B cell (primary cell): ENCODE measurements around the gene CPED1. TPM values are rescaled to one million over a fixed set of nuclear protein-coding genes. Genes with fewer than 3 reads are reported as not detected.

Source experiments
- ATAC-seq: fragments of 200-7000 bp; cut with Tn5 transposase; one replicate; pipeline ENCODE4 v1.10.0; 2021; ENCODE audit warnings: low read depth, mild to moderate bottlenecking, moderate number of reproducible peaks, moderate library complexity
- CTCF ChIA-PET: fragments of 350-600 bp; sonication (Branson Sonifier 250); formaldehyde crosslinking; loops from one replicate; lab custom pipeline; 2021; ENCODE audit warnings: antibody characterized with exemption, inconsistent platforms; lab: Charles Lee
- POLR2A ChIA-PET: fragments of 350-600 bp; sonication (Branson Sonifier 250); formaldehyde crosslinking; loops from one replicate; lab custom pipeline; 2021; ENCODE audit warnings: antibody characterized with exemption; lab: Charles Lee
- DNase-seq: peaks from one replicate; pipeline ENCODE4 v3.0.0; 2013
- H2AFZ ChIP-seq: 2 replicates; pipeline ENCODE4 v1.6.1; 2012; ENCODE audit warnings: mild to moderate bottlenecking, low read depth, low read length; ENCODE audit not compliant: insufficient read depth, poor library complexity, severe bottlenecking
- H3K27ac ChIP-seq, 2 donors: 1 replicate in 1 of 2; 2 replicates in 1 of 2; pipeline ENCODE4 v1.5.1; 2012 to 2013; ENCODE audit warnings: low read length in 2 of 2, mild to moderate bottlenecking in 2 of 2, moderate library complexity in 1 of 2
- H3K27me3 ChIP-seq, 4 experiments: fragments of 200-600 bp in 1 of 4; sonication (generic) in 1 of 4; replicated peaks in 1 of 4; 1 replicate in 2 of 4; 2 replicates in 2 of 4; pipeline versions ENCODE4 v1.6.1 to v1.7.0; 2013 to 2016; ENCODE audit warnings: low read length in 3 of 4, mild to moderate bottlenecking in 2 of 4, mixed read lengths in 1 of 4, moderate library complexity in 1 of 4; ENCODE audit not compliant: insufficient read depth in 4 of 4, control insufficient read depth in 3 of 4; ENCODE audit errors: control extremely low read depth in 1 of 4
- H3K36me3 ChIP-seq, 2 experiments: replicated peaks in 1 of 2; 1 replicate in 1 of 2; 2 replicates in 1 of 2; pipeline versions ENCODE4 v1.6.1 to v1.7.1; 2013; ENCODE audit warnings: low read length in 1 of 2; ENCODE audit not compliant: insufficient read depth in 2 of 2, control insufficient read depth in 1 of 2; ENCODE audit errors: control extremely low read depth in 1 of 2, extremely low read depth in 1 of 2
- H3K4me1 ChIP-seq, 2 donors: fragments of 200-600 bp in 1 of 2; sonication (generic) in 1 of 2; 1 replicate in 1 of 2; 2 replicates in 1 of 2; pipeline versions ENCODE4 v1.5.1 to v1.6.1; 2013 to 2017; ENCODE audit warnings: low read length in 2 of 2; ENCODE audit not compliant: control insufficient read depth in 2 of 2, insufficient read depth in 2 of 2
- H3K4me2 ChIP-seq: replicated peaks from 2 replicates; pipeline ENCODE3; 2012; ENCODE audit warnings: mild to moderate bottlenecking, low read depth, low read length; ENCODE audit not compliant: poor library complexity, severe bottlenecking
- H3K4me3 ChIP-seq, 5 experiments: fragments of 200-600 bp in 1 of 5; sonication (generic) in 1 of 5; 1 replicate in 3 of 5; 2 replicates in 2 of 5; pipeline versions ENCODE4 v1.5.1 to v1.7.0; 2011 to 2016; ENCODE audit warnings: low read length in 4 of 5, mild to moderate bottlenecking in 4 of 5, low read depth in 2 of 5, control low read depth in 1 of 5, moderate library complexity in 1 of 5; ENCODE audit not compliant: insufficient read depth in 1 of 5; ENCODE audit errors: control extremely low read depth in 1 of 5, extremely low read depth in 1 of 5
- H3K79me2 ChIP-seq: fragments of 200-600 bp; sonication (generic); one replicate; pipeline ENCODE4 v1.6.0; 2016; ENCODE audit warnings: low read length; ENCODE audit not compliant: control insufficient read depth, insufficient read depth
- H3K9ac ChIP-seq: fragments of 200-600 bp; sonication (generic); 2 replicates; pipeline ENCODE4 v1.6.1; 2017; ENCODE audit warnings: mild to moderate bottlenecking, low read length, moderate library complexity
- H3K9me3 ChIP-seq, 3 donors: one replicate each; pipeline versions ENCODE4 v1.6.1 to v1.7.1; 2013; ENCODE audit warnings: low read length in 2 of 3; ENCODE audit not compliant: control insufficient read depth in 2 of 3, insufficient read depth in 1 of 3; ENCODE audit errors: control extremely low read depth in 1 of 3
- H4K20me1 ChIP-seq: 2 replicates; pipeline ENCODE4 v1.6.0; 2012; ENCODE audit warnings: mild to moderate bottlenecking, low read length; ENCODE audit not compliant: insufficient read depth, control insufficient read depth, poor library complexity, severe bottlenecking
- H3K27ac Mint-ChIP-seq: one replicate; pipeline ENCODE4 v1.8.0; 2021; ENCODE audit warnings: mixed read lengths
- H3K27me3 Mint-ChIP-seq: one replicate; pipeline ENCODE4 v1.8.0; 2021; ENCODE audit warnings: mixed read lengths
- H3K4me1 Mint-ChIP-seq: one replicate; pipeline ENCODE4 v1.8.0; 2021; ENCODE audit warnings: mixed read lengths
- H3K4me3 Mint-ChIP-seq: one replicate; pipeline ENCODE4 v1.8.0; 2021; ENCODE audit warnings: mixed read lengths
- H3K9me3 Mint-ChIP-seq: one replicate; pipeline ENCODE4 v1.8.0; 2022; ENCODE audit warnings: mixed read lengths; ENCODE audit not compliant: insufficient read depth
- EZH2 ChIP-seq: IDR thresholded peaks from 2 replicates; pipeline ENCODE4 v1.6.1; 2012; ENCODE audit warnings: borderline replicate concordance, low read depth, mild to moderate bottlenecking, moderate library complexity, low read length; ENCODE audit not compliant: insufficient read depth, poor library complexity, severe bottlenecking
- WGBS: methylation state at CpG from one replicate; pipeline ENCODE4 v1.1.5; 2013; ENCODE audit warnings: missing lambda C conversion rate; ENCODE audit not compliant: insufficient coverage; 5-methylcytosine and 5-hydroxymethylcytosine counted together
- intact Hi-C: fragments of 100-400 bp; cut with micrococcal nuclease; formaldehyde crosslinking; loops from one replicate; pipeline ENCODE4 v1.10.0; 2022
- polyA plus RNA-seq: library from polyadenylated mRNA; depleted of rRNA; stranded (reverse); fragments of >200 nt; gene quantifications from 2 replicates; pipeline ENCODE4 v1.2.3, GENCODE V29; 2012
- total RNA-seq, 2 donors: library from RNA; stranded (reverse); fragments of 120-200 nt in 1 of 2; gene quantifications; 1 replicate in 1 of 2; 2 replicates in 1 of 2; pipeline versions ENCODE4 v1.2.3 to v1.2.4, GENCODE V29; 2013 to 2022
- TF ChIP-seq, protein P1 (sequence below): fragments of 200-600 bp; IDR thresholded peaks from one replicate; pipeline ENCODE4 v1.8.0; 2022; ENCODE audit warnings: antibody characterized with exemption, mild to moderate bottlenecking

Gene CPED1
- total and polyA plus RNA-seq, 2 donors (not counting 1 experiment from before 2014, with no cell fraction given) = 0.44 to 3.8 TPM

DNA sequence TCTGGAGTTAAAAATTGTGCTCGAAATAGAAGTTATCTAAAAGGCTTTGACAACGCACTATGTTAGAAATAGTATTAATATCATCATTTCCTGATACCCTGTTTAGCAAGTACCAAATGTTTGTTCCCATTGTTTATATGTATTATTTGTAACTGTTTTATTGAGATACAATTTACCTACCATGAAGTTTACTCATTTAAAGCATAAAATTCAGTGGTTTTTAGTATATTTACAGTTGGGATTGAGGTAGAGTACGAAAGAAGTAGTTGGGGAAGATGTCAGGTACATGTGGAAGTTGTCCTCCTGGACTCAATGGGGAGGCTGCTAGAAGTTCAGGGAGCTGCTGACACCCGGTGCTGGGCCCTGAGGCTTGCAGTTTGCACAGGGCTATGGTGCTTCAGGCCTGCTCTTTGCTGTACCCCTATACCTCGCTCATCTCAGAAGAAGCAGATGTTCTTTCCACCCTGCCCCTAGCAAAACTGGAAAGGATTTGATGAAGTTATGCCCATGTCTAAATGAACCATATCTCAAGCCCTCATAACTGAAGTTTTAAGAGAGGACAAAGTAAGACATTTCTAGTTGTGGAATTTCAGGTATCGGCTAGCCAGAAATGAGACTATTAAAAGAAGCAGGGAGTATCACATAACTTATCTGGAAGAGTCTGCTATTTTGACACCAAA lies 315.1 kb downstream of the CPED1 start:
- Mint-ChIP-seq H3K27ac (no peak overlapping the region), H3K4me1 (peaks cover 51% of the 10 kb centered on the region), H3K27me3 (no peaks in the 10 kb centered on the region), H3K9me3 (no peaks in the 10 kb centered on the region), H3K4me3 (no peak overlapping the region)
- ATAC-seq (no peak), DNase-seq (no peak)
- peaks cover 24 to 26% of the 10 kb centered on the region in 2 donors for H3K4me1 ChIP-seq
- intact Hi-C loops = no loop called here
- H3K27ac ChIP-seq = no peak overlapping the region
- H3K4me2 ChIP-seq = no peak overlapping the region
- H4K20me1 ChIP-seq = no peaks in the 10 kb centered on the region
- no peak for TF ChIP-seq EZH2
- TF ChIP-seq, protein P1, sequence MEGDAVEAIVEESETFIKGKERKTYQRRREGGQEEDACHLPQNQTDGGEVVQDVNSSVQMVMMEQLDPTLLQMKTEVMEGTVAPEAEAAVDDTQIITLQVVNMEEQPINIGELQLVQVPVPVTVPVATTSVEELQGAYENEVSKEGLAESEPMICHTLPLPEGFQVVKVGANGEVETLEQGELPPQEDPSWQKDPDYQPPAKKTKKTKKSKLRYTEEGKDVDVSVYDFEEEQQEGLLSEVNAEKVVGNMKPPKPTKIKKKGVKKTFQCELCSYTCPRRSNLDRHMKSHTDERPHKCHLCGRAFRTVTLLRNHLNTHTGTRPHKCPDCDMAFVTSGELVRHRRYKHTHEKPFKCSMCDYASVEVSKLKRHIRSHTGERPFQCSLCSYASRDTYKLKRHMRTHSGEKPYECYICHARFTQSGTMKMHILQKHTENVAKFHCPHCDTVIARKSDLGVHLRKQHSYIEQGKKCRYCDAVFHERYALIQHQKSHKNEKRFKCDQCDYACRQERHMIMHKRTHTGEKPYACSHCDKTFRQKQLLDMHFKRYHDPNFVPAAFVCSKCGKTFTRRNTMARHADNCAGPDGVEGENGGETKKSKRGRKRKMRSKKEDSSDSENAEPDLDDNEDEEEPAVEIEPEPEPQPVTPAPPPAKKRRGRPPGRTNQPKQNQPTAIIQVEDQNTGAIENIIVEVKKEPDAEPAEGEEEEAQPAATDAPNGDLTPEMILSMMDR = no peak
- ChIA-PET POLR2A (interaction anchor here (1.1 kb wide), 1 partner anchor 10 kb away, joined by 3 read pairs; no protein-coding TSS in a partner anchor), CTCF (no interaction called here)
- H3K9me3 ChIP-seq = peaks cover 0 to 4% (median 1%) of the 10 kb centered on the region in 3 donors
- no peaks in the 10 kb centered on the region for H3K36me3 ChIP-seq
- H3K79me2 ChIP-seq = no peaks in the 10 kb centered on the region
- whole genome bisulfite sequencing = 83% methylated on average over 2 of the region's 6 CpGs
- no peak overlapping the region for H3K4me3 ChIP-seq
- no peaks in the 10 kb centered on the region for H3K27me3 ChIP-seq
- no peak overlapping the region for H2AFZ ChIP-seq
- no peak overlapping the region for H3K9ac ChIP-seq

DNA sequence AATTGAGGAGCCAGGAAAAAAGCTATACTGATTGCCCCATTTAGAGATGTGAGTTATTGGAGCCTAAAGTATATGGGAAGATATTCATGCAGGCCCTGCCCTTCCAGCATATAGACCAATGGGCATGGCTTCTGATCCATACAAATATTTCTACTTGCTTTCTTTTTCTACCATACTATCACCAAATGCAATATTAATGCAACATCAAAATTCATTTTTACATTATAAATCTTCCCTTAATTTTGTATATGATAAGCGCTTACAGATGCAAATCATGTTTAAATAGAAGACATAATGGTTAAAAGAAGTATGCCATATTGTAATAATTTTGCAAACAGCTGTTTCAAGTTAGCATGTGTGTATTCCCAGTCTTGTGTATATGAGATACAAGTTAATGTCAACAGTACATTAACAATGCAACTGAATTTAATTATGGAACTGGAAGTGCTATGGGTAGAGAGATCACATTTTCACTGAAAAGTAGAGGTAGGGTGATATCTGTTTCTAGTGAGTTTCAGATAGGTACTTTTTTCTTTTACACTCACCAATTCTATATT lies 315.7 kb downstream of the CPED1 start:
- Histone ChIP-seq H3K9me3 (peaks cover 0 to 4% (median 1%) of the 10 kb centered on the region in 3 donors), H2AFZ (no peak overlapping the region), H3K27ac (no peak overlapping the region), H3K9ac (no peak overlapping the region), H3K27me3 (no peaks in the 10 kb centered on the region), H3K4me1 (peaks cover 24 to 26% of the 10 kb centered on the region in 2 donors), H4K20me1 (no peaks in the 10 kb centered on the region), H3K79me2 (no peaks in the 10 kb centered on the region), H3K4me3 (no peak overlapping the region), H3K36me3 (no peaks in the 10 kb centered on the region), H3K4me2 (no peak overlapping the region)
- no peaks in the 10 kb centered on the region for H3K9me3 Mint-ChIP-seq
- no peak overlapping the region for H3K27ac Mint-ChIP-seq
- no peaks in the 10 kb centered on the region for H3K27me3 Mint-ChIP-seq
- POLR2A ChIA-PET = interaction anchor here (1.1 kb wide), 1 partner anchor 10 kb away, joined by 3 read pairs; no protein-coding TSS in a partner anchor
- H3K4me3 Mint-ChIP-seq = no peak overlapping the region
- ATAC-seq = no peak
- DNase-seq = no peak
- CTCF ChIA-PET = interaction anchor here (0.7 kb wide), 1 partner anchor 25 kb away, joined by 3 read pairs; no protein-coding TSS in a partner anchor
- peaks cover 51% of the 10 kb centered on the region for H3K4me1 Mint-ChIP-seq
- WGBS = no CpG with 5 or more reads among the region's 1 CpG
- intact Hi-C loops = no loop called here
- TF ChIP-seq EZH2 = no peak
- TF ChIP-seq, protein P1 = no peak
